ENCODE data around the gene CUEDC2. TPM values are rescaled to one million over a fixed set of nuclear protein-coding genes. Genes with fewer than 3 reads are reported as not detected.

CUEDC2 gene
- total and polyA plus RNA-seq, 10 of the 15 experiments (the other 5 are each of a cell fraction or from before 2014, with no cell fraction given), result 20.4 to 121 (median 75.0) TPM

GRCh38 chr10:102414749-102415148 lies 17.6 kb downstream of the CUEDC2 start:
- H3K27ac ChIP-seq (ENCODE audit: control insufficient read depth, insufficient read depth), result no peak overlapping the region
- H4K20me1 ChIP-seq (ENCODE audit: control insufficient read depth, insufficient read depth), result peaks cover 5% of the 10 kb centered on the region; the same call in 1 of the 2 replicates
- DNase-seq (ENCODE audit: low read depth, low spot score) (no peak), FAIRE-seq (no peak), ATAC-seq (no peak)
- in situ Hi-C loops (cut with MboI) (no loop called here), intact Hi-C loops (cut with micrococcal nuclease; ENCODE audit: unreplicated experiment) (no loop called here)
- CTCF ChIA-PET, result no interaction called here
- peaks cover 10% of the 10 kb centered on the region for H3K4me1 ChIP-seq (ENCODE audit: control insufficient read depth, insufficient read depth, low read length)
- no peak overlapping the region for H2AFZ ChIP-seq (ENCODE audit: control insufficient read depth, low read depth, low read length)
- H3K36me3 ChIP-seq (ENCODE audit: control insufficient read depth in 2 of 2, insufficient read depth in 2 of 2, low read length in 1 of 2), result no peaks in the 10 kb centered on the region
- H3K4me3 ChIP-seq, result no peak overlapping the region
- H3K9me3 ChIP-seq (replicated peaks; ENCODE audit: control insufficient read depth, insufficient read depth, low read length), result no peaks in the 10 kb centered on the region
- H3K4me2 ChIP-seq (ENCODE audit: control insufficient read depth, insufficient read depth), result no peak overlapping the region
- H3K27me3 ChIP-seq (replicated peaks in 1 of 2; ENCODE audit: control insufficient read depth in 2 of 2, insufficient read depth in 2 of 2, low read length in 1 of 2), result peaks cover 14 to 16% of the 10 kb centered on the region in 2 experiments
- RAD21 ChIA-PET (ENCODE audit: unreplicated experiment), result interaction anchor here (1.0 kb wide), 1 partner anchor 64 kb away, joined by 3 read pairs; no protein-coding TSS in a partner anchor
- SMC1A ChIA-PET (ENCODE audit: uncharacterized antibody, unreplicated experiment), result no interaction called here
- BruUV-seq (replicated peaks), result no TSS peak
- WGBS (ENCODE audit: insufficient coverage, insufficient replicate concordance, low lambda C conversion rate, missing lambda C conversion rate), result 18% methylated on average over 16 of the region's 20 CpGs
- no peak overlapping the region for H3K9ac ChIP-seq (ENCODE audit: control insufficient read depth, insufficient read depth, low read length)
- POLR2A ChIA-PET, result no interaction called here
- no peaks in the 10 kb centered on the region for H3K79me2 ChIP-seq (ENCODE audit: control insufficient read depth, insufficient read depth, low read length)
- no peak for TF ChIP-seq ZNF687 (IDR thresholded peaks at IDR 0.05)
- TF ChIP-seq YY1 (IDR thresholded peaks at IDR 0.05; ENCODE audit: low read depth, low read length), result no peak
- TF ChIP-seq, protein P1, sequence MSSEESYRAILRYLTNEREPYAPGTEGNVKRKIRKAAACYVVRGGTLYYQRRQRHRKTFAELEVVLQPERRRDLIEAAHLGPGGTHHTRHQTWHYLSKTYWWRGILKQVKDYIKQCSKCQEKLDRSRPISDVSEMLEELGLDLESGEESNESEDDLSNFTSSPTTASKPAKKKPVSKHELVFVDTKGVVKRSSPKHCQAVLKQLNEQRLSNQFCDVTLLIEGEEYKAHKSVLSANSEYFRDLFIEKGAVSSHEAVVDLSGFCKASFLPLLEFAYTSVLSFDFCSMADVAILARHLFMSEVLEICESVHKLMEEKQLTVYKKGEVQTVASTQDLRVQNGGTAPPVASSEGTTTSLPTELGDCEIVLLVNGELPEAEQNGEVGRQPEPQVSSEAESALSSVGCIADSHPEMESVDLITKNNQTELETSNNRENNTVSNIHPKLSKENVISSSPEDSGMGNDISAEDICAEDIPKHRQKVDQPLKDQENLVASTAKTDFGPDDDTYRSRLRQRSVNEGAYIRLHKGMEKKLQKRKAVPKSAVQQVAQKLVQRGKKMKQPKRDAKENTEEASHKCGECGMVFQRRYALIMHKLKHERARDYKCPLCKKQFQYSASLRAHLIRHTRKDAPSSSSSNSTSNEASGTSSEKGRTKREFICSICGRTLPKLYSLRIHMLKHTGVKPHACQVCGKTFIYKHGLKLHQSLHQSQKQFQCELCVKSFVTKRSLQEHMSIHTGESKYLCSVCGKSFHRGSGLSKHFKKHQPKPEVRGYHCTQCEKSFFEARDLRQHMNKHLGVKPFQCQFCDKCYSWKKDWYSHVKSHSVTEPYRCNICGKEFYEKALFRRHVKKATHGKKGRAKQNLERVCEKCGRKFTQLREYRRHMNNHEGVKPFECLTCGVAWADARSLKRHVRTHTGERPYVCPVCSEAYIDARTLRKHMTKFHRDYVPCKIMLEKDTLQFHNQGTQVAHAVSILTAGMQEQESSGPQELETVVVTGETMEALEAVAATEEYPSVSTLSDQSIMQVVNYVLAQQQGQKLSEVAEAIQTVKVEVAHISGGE (CRISPR knock-in tag; IDR thresholded peaks at IDR 0.05), result no peak
- TF ChIP-seq BMI1 (IDR thresholded peaks at IDR 0.05; ENCODE audit: borderline replicate concordance), result no peak
- TF ChIP-seq, protein P2, sequence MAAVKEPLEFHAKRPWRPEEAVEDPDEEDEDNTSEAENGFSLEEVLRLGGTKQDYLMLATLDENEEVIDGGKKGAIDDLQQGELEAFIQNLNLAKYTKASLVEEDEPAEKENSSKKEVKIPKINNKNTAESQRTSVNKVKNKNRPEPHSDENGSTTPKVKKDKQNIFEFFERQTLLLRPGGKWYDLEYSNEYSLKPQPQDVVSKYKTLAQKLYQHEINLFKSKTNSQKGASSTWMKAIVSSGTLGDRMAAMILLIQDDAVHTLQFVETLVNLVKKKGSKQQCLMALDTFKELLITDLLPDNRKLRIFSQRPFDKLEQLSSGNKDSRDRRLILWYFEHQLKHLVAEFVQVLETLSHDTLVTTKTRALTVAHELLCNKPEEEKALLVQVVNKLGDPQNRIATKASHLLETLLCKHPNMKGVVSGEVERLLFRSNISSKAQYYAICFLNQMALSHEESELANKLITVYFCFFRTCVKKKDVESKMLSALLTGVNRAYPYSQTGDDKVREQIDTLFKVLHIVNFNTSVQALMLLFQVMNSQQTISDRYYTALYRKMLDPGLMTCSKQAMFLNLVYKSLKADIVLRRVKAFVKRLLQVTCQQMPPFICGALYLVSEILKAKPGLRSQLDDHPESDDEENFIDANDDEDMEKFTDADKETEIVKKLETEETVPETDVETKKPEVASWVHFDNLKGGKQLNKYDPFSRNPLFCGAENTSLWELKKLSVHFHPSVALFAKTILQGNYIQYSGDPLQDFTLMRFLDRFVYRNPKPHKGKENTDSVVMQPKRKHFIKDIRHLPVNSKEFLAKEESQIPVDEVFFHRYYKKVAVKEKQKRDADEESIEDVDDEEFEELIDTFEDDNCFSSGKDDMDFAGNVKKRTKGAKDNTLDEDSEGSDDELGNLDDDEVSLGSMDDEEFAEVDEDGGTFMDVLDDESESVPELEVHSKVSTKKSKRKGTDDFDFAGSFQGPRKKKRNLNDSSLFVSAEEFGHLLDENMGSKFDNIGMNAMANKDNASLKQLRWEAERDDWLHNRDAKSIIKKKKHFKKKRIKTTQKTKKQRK (IDR thresholded peaks at IDR 0.05; ENCODE audit: low read depth, low read length), result no peak
- TF ChIP-seq ZNF384 (IDR thresholded peaks at IDR 0.05; ENCODE audit: borderline replicate concordance, low read depth, low read length), result no peak
- TF ChIP-seq ZNF622 (IDR thresholded peaks at IDR 0.05), result no peak
- no peak for TF ChIP-seq WRNIP1 (IDR thresholded peaks at IDR 0.05; ENCODE audit: borderline replicate concordance, low read depth, low read length)
- TF ChIP-seq MYC (IDR thresholded peaks at IDR 0.05; ENCODE audit: insufficient read depth, insufficient read length, insufficient replicate concordance, low read length, severe bottlenecking), result no peak
- no peak for TF ChIP-seq RBBP5 (conservative IDR thresholded peaks at IDR 0.05)
- no peak for TF ChIP-seq PKNOX1 (IDR thresholded peaks at IDR 0.05)
- no peak for TF ChIP-seq TARDBP (IDR thresholded peaks at IDR 0.05; ENCODE audit: borderline replicate concordance)
- no peak for TF ChIP-seq CEBPB (IDR thresholded peaks at IDR 0.05; ENCODE audit: borderline replicate concordance in 1 of 2, low read depth in 2 of 2, low read length in 2 of 2)
